Measurements from ENCODE around the gene LTV1.

Gene LTV1

DNA sequence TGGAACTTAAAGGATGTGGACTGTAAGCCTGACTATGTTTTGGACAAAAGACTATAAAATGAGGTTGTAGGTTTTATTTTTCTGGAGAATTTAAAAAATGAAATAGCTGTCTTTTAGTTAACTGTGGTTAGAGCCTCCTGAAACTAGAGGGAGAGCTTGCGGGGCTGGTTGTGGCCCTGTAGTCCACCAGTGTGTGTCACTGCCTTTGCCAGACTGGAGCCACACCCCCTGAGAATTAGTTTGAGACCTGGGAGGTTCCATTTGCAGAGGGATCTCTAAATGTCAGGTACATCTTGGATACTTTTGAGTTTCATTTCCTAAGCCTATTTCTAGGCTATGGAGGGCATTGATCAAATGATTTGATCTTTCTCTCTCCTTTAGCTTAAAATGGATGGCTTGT is 42.0 kb downstream of the LTV1 start:
- DNase-seq (ENCODE audit: low read depth), result no peak

DNA sequence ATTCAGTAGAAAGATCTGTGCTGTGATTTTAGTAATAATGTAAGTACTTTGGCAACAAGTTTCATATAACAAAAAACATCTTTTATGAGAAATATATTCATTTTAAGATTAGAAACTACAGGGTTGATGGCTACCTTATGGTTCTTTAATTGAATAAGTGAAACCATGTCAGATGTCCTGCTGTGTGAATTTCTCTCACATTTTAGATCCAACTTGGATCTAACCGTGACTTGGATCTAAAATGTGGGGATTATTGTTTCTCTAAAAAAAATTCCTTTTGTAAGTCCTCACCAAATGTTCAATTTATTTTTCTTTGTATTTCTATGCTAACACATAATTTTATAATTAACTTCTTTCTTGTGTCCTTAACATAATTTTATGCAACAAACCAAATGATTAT is 51.5 kb downstream of the LTV1 start:
- no peak for DNase-seq (ENCODE audit: low read depth)

- DNase-seq (ENCODE audit: low read depth), result no peak
These were observed 53.2 kb downstream of the LTV1 start for GRCh38 chr6:143896126-143896860.

- DNase-seq (ENCODE audit: low read depth), result no peak
These were observed 57.2 kb downstream of the LTV1 start for GRCh38 chr6:143900358-143900757.

DNA sequence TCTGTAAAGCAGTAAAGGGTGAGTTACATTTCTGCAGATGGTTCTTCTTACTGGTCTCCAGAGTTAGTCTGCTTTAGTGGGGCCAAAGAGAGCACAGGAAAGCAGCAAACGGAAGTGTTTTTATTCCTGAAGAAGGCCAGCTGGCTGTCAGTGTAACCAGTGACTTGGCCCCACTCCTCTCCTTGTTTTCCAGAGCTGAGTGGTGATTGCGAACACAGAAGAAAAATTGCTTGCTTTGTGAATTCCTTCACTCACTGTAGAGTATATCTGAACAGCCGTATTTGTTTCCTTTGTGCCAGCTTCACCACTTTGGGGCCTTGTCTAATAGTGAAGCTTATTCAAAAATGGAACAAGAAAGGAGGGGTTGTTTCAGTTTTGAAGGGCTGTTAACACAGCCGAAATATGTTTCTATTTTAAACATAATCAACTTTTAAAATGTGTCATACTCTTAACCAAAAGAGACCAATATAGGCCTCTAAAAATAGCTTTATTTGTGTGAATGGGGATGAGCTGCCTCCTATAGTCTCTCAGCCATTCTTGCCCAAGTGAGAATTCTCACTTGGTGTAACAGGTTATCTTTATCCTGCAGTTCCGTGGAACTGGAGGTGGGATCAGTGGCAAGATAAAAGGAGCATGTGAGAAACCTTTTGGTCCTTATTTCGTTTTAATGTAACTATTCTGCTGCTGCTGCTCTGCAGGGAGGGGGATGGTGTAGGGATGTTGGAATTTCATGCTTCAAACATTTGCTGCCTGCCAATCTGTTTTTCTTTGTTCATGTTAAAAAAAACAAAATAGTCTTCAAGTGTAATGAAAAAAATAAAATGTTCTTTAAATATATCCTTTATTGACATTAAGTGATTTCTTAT is 59.0 kb downstream of the LTV1 start:
- no peak for DNase-seq (ENCODE audit: low read depth)

GRCh38 chr6:143902827-143903226 is 59.7 kb downstream of the LTV1 start:
- no peak for DNase-seq (ENCODE audit: low read depth)

DNA sequence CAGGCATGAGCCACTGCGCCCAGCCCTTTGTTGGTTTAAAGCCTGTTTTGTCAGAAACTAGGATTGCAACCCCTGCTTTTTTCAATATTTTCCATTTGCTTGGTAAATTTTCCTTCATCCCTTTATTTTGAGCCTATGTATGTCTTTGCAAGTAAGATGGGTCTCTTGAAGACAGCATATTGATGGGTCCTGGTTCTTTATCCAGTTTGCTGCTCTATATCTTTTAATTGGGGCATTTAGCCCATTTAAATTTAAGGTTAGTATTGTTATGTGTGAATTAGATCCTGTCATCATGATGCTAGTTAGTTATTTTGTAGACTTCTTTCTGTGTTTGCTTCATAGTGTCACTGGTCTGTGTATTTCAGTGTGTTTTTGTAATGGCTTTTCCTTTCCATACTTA is 67.9 kb downstream of the LTV1 start:
- no peak for DNase-seq (ENCODE audit: low read depth)

- DNase-seq (ENCODE audit: low read depth), result no peak
These were observed 69.5 kb downstream of the LTV1 start for GRCh38 chr6:143912671-143913070.
